GM20431 (cell line): Measurements from ENCODE around the gene NIPAL1.

ENCODE experiments used
- in situ Hi-C: fragments of 300-500 bp; cut with MseI, MboI; formaldehyde crosslinking; loops from one replicate; pipeline ENCODE4 v1.15.0; 2020; ENCODE audit warnings: low sequenced_read_pairs; ENCODE audit not compliant: unreplicated experiment

The NIPAL1 gene

GRCh38 chr4:48051078-48051477, 34.5 kb downstream of the NIPAL1 start:
- in situ Hi-C loops, result no loop called here

DNA sequence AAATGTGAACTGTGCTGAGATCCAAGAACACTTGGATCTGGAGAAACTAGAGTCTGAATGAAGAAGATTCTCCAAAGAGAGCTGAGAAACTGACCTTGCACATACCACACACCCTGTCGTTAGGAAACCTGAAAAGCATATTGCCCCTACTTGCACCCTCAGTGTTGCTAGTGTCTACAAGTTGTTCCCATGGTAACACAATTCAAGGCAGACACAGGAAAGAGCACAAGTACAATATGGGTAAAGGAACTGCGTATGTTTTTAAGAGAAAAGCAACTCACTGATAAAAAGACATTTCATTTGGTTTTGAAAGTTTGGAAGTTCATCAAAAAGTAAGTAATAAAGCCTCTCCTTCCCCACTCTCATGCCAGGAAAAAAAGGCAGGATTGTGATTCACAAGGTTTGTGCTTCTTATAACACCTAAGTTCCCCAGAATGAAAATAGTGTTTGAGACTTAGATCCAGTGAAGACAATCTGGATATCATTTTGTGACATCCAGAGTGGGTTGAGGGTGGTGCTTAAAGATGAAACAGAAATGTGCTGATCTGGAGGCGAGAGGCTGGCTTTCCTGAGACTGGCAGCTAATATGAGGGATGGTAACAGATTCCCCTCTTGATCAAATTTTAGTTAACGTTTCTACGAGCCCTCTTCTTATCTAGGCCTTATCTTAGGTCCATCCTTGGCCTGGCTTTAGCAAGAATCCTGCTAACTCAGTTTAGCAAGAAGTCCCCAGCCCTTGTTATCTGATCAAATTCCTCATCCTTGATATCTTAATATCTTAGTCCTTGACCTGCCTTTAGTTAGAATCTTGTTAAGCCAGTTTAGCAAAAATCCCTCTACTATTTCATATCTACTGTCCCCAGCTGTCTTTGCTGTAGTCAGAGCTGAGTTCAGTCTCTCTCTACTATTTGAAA, 42.3 kb downstream of the NIPAL1 start:
- in situ Hi-C loops, result no loop called here

DNA sequence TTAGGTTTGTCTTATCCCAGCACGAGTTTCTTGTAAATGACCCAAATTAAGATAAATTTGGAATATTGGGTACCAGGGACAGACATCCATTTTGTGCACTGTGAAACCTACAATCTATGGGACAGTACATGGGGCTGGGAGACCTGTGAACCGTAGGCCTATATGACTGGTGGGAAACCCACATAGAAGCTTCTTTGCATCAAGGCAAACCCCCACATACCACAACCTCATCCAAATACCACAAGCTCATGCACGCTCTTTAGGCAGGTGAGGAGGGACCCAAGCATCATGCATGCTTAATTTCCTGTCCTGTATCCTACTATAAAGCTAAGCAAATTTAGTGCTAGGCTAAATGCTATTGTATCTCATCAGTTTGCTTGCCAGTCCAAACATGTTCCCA, 47.8 kb downstream of the NIPAL1 start:
- in situ Hi-C loops, result no loop called here

DNA sequence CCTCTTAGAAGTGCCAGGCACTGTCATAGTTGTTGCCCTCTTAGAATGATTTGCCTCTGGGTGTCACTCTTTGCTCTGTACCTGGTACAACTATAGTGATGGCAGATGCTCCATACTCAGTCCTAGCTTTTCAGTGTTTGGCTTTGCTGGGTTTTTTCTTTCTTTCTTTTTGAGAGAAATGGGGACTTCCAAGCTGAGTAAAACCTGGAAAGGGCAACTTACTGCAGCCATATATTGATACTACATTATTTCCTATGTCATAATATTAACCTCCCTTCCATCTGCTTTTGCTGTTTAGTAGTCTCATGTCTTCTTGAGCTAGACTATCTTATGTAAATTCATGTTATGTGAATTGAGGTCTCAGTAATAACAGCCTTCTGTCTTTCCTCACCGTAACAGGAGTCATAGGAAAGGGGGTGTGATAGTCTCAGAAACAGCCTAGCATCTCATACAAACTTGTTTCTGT, 49.0 kb downstream of the NIPAL1 start:
- in situ Hi-C loops, result no loop called here

DNA sequence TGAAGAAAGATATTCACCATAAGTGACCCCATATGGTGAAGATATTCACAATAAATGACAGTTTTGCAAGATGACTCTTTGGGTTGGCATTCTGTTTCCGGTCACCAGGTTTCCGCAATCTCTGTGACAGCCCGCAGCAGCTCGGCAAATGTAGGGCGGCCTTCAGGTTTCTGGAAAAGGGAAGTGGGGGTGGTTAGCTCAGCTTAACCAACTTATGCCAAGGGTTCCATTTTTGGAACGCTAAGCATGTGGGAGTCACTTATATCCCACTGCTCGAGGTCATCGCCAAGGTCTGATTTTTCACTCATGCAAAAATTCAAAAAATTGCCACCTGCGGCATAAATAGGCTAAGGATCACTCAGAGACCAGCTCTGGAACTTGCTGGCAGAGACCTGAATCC, 51.0 kb downstream of the NIPAL1 start:
- in situ Hi-C loops, result no loop called here

- in situ Hi-C loops, result no loop called here
Observed at GRCh38 chr4:48068182-48068581, 51.6 kb downstream of the NIPAL1 start.

DNA sequence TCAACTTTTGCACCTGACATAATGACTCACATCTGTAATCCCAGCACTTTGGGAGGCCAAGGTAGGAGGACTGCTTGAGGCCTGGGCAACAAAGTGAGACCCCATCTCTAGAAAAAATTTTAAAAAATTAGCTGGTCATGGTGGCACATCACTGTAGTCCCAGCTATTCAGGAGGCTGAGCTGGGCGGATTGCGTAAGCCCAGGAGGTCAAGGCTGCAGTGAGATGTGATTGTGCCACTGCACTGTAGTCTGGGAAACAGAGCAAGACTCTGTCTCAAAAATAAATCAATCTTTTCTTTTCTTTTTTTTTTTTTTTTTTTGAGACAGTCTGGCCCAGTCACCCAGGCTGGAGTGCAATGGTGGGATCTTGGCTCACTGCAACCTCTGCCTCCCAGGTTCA, 52.5 kb downstream of the NIPAL1 start:
- in situ Hi-C loops, result no loop called here

GRCh38 chr4:48071191-48071590, 54.6 kb downstream of the NIPAL1 start:
- in situ Hi-C loops, result no loop called here

DNA sequence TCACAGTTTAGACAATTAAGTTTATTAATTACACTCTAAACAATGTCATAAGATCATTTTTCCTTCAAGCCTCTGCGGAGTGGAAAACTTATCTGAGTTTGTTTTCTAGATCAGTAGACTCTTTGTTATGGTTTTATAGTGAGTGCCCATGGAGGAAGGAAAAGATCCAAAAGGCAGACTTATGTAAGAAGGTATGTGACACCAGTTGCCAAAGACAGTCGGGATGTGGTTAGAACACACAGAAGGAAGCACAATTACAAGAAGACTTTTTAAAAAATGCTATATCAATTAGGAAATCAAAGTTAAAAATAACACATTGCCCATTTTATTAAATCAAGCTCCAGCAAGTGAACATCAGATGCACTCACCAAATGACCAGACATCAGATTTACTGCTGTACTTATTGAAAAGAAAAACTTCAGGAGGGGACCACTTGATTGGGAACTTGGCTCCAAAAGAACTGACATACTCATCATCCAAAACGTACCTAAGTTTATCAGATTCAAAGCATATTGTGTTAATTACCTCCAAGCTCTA, 57.1 kb downstream of the NIPAL1 start:
- in situ Hi-C loops, result no loop called here

GRCh38 chr4:48074657-48075056, 58.1 kb downstream of the NIPAL1 start:
- in situ Hi-C loops, result no loop called here

GRCh38 chr4:48078425-48078824, 61.9 kb downstream of the NIPAL1 start:
- in situ Hi-C loops, result no loop called here

DNA sequence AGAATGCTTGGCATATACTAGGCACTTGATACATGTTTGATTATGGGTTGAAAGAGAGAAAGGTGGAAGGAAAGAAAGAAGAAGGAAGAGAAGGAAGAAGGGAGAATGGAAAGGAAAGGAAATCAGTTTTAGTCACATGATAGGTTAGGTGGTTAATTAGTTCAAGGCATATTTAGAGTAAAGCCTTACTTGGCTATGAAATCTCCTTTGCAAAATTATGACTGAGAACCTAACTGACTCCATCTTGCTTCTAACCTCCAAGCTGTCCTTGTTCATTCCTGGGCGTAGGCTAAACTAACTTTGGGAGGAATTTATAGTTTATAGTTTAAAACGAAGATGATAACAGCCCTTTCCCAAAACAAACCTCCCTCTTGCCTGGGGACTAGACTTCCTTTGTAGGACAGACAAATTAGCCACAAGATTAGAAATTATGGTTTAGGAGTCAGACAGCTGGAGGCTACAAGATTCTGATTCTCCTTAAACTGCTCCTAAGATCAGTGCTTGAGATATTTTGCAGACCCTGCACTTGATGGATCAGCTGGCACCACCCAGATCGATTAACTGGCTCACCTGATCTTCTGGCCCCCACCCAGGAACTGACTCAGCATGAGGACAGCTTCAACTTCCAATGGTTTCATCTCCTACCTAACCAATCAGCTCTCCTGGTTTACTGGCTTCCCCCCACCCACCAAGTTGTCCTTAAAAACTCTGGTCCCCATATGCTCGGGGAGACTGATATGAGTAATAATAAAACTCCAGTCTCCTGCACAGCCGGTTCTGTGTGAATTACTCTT, 62.5 kb downstream of the NIPAL1 start:
- in situ Hi-C loops, result no loop called here

GRCh38 chr4:48079972-48080391, 63.4 kb downstream of the NIPAL1 start:
- in situ Hi-C loops, result no loop called here

DNA sequence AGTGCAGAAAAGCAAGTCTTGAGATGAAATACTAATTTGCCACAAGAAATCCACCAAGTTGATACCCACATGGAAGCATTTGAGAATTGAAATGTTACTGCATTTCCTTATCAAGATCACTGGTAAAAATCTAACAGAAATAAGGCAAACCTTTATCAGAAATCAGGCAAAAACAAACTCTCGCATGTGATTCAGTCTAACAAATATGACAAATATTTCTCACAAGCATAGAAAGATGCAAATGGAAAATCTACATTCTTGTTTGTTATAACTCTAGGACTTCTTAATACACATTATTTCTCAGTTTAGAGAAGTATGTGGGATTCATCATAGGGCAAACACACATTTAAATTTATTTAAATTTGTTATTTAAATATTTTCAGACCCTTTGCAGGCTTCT, 64.6 kb downstream of the NIPAL1 start:
- in situ Hi-C loops, result no loop called here

- in situ Hi-C loops, result no loop called here
Observed at GRCh38 chr4:48082956-48083355, 66.4 kb downstream of the NIPAL1 start.

DNA sequence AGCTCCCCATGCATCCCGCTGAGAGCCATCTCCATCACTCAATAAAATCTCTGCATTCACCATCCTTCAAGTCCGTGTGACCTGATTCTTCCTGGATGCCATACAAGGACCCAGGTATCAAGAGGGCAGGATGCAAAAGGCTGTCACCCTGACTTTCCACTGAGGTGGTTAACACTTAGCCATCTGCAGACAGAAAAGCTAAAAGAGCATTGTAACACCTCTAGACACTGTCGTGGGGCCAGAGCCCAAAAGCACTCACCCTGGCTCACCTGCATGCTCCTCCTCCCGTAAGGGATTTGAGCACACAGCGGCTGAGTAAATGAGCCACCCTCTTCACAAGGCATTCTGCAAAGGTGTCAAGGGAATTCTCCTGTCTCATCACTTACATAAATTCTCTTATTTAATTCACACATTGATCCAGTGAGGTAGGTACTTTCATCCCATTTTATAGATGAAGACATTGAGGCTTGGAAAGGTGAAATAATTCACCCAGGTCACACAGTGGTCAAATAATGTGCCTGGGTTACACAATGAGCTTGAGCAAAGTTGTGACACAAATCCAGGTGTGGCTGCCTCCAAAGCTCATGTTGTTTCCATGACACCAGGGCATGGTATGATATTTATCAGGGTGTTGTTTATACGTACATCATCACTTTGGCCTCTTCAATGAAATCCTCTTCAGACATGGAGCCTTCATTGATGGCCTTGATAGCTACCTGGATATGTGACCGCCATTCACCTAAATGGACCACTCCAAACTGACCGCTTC, 69.4 kb downstream of the NIPAL1 start:
- in situ Hi-C loops, result no loop called here
